Activated naive CD4-positive, alpha-beta T cell treated with anti-CD3 and anti-CD28 coated beads, Interleukin-2, amount 10 ng/mL, durations not matched to agents 7 days and 5 days (primary cell): ENCODE results near the gene AK4.
"Not testable (repeated sequence)": the region's sequence is repeated elsewhere in the genome, so short reads cannot be mapped to it uniquely, and the experiment has no call there.

Experiments used
- CTCF ChIA-PET: fragments of 350-600 bp; sonication (Branson Sonifier 250); formaldehyde crosslinking; loops from one replicate; lab custom pipeline; 2021; ENCODE audit warnings: antibody characterized with exemption; lab: Charles Lee
- DNase-seq: peaks from one replicate; pipeline ENCODE4 v3.0.0-alpha.2; 2020
- H3K27ac Mint-ChIP-seq: one replicate; pipeline ENCODE4 v1.8.0; 2021; ENCODE audit warnings: mild to moderate bottlenecking, moderate library complexity, mixed read lengths
- H3K27me3 Mint-ChIP-seq: one replicate; pipeline ENCODE4 v1.8.0; 2021; ENCODE audit warnings: mild to moderate bottlenecking, mixed read lengths
- H3K36me3 Mint-ChIP-seq: one replicate; pipeline ENCODE4 v1.8.0; 2021; ENCODE audit warnings: mixed read lengths
- H3K4me1 Mint-ChIP-seq: one replicate; pipeline ENCODE4 v1.8.0; 2021; ENCODE audit warnings: mixed read lengths
- H3K4me3 Mint-ChIP-seq: one replicate; pipeline ENCODE4 v1.8.0; 2021; ENCODE audit warnings: mild to moderate bottlenecking, moderate library complexity, mixed read lengths
- H3K9me3 Mint-ChIP-seq: one replicate; pipeline ENCODE4 v1.8.0; 2021; ENCODE audit warnings: mixed read lengths

Gene AK4

GRCh38 chr1:65225179-65225578 is 77.2 kb downstream of the AK4 start:
- Mint-ChIP-seq H3K4me3 (no peak overlapping the region), H3K4me1 (peaks cover 4% of the 10 kb centered on the region), H3K36me3 (peaks cover 20% of the 10 kb centered on the region), H3K27me3 (no peaks in the 10 kb centered on the region), H3K27ac (no peak overlapping the region), H3K9me3 (no peaks in the 10 kb centered on the region)
- CTCF ChIA-PET: interaction anchor here (0.9 kb wide), 1 partner anchor 463 kb away, joined by 3 read pairs; no protein-coding TSS in a partner anchor
- DNase-seq: no peak

GRCh38 chr1:65229201-65229600 is 81.2 kb downstream of the AK4 start:
- H3K4me1 Mint-ChIP-seq: peaks cover 16% of the 10 kb centered on the region
- no peaks in the 10 kb centered on the region for H3K9me3 Mint-ChIP-seq
- no peak overlapping the region for H3K4me3 Mint-ChIP-seq
- no peak for DNase-seq
- H3K27me3 Mint-ChIP-seq: no peaks in the 10 kb centered on the region
- peaks cover 13% of the 10 kb centered on the region for H3K36me3 Mint-ChIP-seq
- H3K27ac Mint-ChIP-seq: no peak overlapping the region
- CTCF ChIA-PET: interaction anchor here (0.6 to 0.9 kb wide), 3 partner anchors 14 to 458 kb away, joined by 3 to 4 read pairs (median 4); no protein-coding TSS in a partner anchor

GRCh38 chr1:65229754-65230339 is 81.8 kb downstream of the AK4 start:
- CTCF ChIA-PET: interaction anchor here (0.6 to 1.3 kb wide), 5 partner anchors 10 to 458 kb away, joined by 3 to 4 read pairs (median 3); no protein-coding TSS in a partner anchor
- Mint-ChIP-seq H3K9me3 (no peaks in the 10 kb centered on the region), H3K27ac (no peak overlapping the region), H3K4me3 (no peak overlapping the region), H3K36me3 (peaks cover 10% of the 10 kb centered on the region), H3K27me3 (no peaks in the 10 kb centered on the region), H3K4me1 (peaks cover 16% of the 10 kb centered on the region)
- DNase-seq: no peak

- H3K27ac Mint-ChIP-seq: no peak overlapping the region
- CTCF ChIA-PET: interaction anchor here (0.9 to 7.6 kb wide), 6 partner anchors 12 to 455 kb away, joined by 3 to 69 read pairs (median 4); no protein-coding TSS in a partner anchor
Observed at GRCh38 chr1:65230731-65231481, 82.9 kb downstream of the AK4 start.

GRCh38 chr1:65231718-65232330 is 83.8 kb downstream of the AK4 start:
- Mint-ChIP-seq H3K36me3 (peaks cover 1% of the 10 kb centered on the region), H3K27ac (no peak overlapping the region), H3K4me3 (no peak overlapping the region), H3K9me3 (no peaks in the 10 kb centered on the region), H3K4me1 (peaks cover 16% of the 10 kb centered on the region), H3K27me3 (peaks cover 9% of the 10 kb centered on the region)
- CTCF ChIA-PET: interaction anchor here (0.6 to 7.6 kb wide), 5 partner anchors 16 to 454 kb away, joined by 3 to 69 read pairs (median 5); no protein-coding TSS in a partner anchor
- no peak for DNase-seq

More at GRCh38 chr1:65230731-65231481, 82.9 kb downstream of the AK4 start:
- Mint-ChIP-seq H3K36me3 (peaks cover 3% of the 10 kb centered on the region), H3K4me1 (peaks cover 16% of the 10 kb centered on the region), H3K9me3 (no peaks in the 10 kb centered on the region), H3K27me3 (peaks cover 1% of the 10 kb centered on the region), H3K4me3 (no peak overlapping the region)
- DNase-seq: peak; percentile 34

GRCh38 chr1:65232461-65232990 is 84.5 kb downstream of the AK4 start:
- Mint-ChIP-seq H3K4me1 (peaks cover 16% of the 10 kb centered on the region), H3K27ac (no peak overlapping the region), H3K27me3 (peaks cover 12% of the 10 kb centered on the region), H3K36me3 (peaks cover 1% of the 10 kb centered on the region), H3K9me3 (no peaks in the 10 kb centered on the region), H3K4me3 (no peak overlapping the region)
- no peak for DNase-seq
- CTCF ChIA-PET: interaction anchor here (0.6 to 7.6 kb wide), 5 partner anchors 17 to 453 kb away, joined by 3 to 69 read pairs (median 5); no protein-coding TSS in a partner anchor

- CTCF ChIA-PET: interaction anchor here (0.9 to 7.6 kb wide), 3 partner anchors 21 to 452 kb away, joined by 5 to 69 read pairs (median 17); no protein-coding TSS in a partner anchor
- no peak for DNase-seq
- H3K27me3 Mint-ChIP-seq: peaks cover 12% of the 10 kb centered on the region
- H3K4me1 Mint-ChIP-seq: peaks cover 16% of the 10 kb centered on the region
- no peak overlapping the region for H3K4me3 Mint-ChIP-seq
- no peaks in the 10 kb centered on the region for H3K9me3 Mint-ChIP-seq
- H3K36me3 Mint-ChIP-seq: peaks cover 1% of the 10 kb centered on the region
- no peak overlapping the region for H3K27ac Mint-ChIP-seq
Observed at GRCh38 chr1:65233782-65234181, 85.8 kb downstream of the AK4 start.

- DNase-seq: no peak
- CTCF ChIA-PET: interaction anchor here (0.6 to 7.6 kb wide), 25 partner anchors 13 to 1271 kb away, joined by 3 to 69 read pairs (median 4); no protein-coding TSS in a partner anchor
- Mint-ChIP-seq H3K27ac (no peak overlapping the region), H3K4me3 (no peak overlapping the region), H3K4me1 (peaks cover 5% of the 10 kb centered on the region), H3K36me3 (no peaks in the 10 kb centered on the region), H3K9me3 (no peaks in the 10 kb centered on the region), H3K27me3 (peaks cover 19% of the 10 kb centered on the region)
Observed at GRCh38 chr1:65235867-65236805, 88.1 kb downstream of the AK4 start.

GRCh38 chr1:65237088-65237487 is 89.1 kb downstream of the AK4 start:
- not testable (repeated sequence) for H3K36me3 Mint-ChIP-seq, H3K4me1 Mint-ChIP-seq, H3K4me3 Mint-ChIP-seq, DNase-seq, H3K9me3 Mint-ChIP-seq, H3K27ac Mint-ChIP-seq
- peaks cover 19% of the 10 kb centered on the region for H3K27me3 Mint-ChIP-seq
- CTCF ChIA-PET: interaction anchor here (0.7 to 7.6 kb wide), 12 partner anchors 12 to 1006 kb away, joined by 3 to 69 read pairs (median 4); no protein-coding TSS in a partner anchor

GRCh38 chr1:65237503-65237902 is 89.5 kb downstream of the AK4 start:
- CTCF ChIA-PET: interaction anchor here (1.2 to 7.6 kb wide), 5 partner anchors 175 to 448 kb away, joined by 3 to 69 read pairs (median 6); no protein-coding TSS in a partner anchor
- Mint-ChIP-seq H3K9me3 (no peaks in the 10 kb centered on the region), H3K27me3 (peaks cover 19% of the 10 kb centered on the region), H3K27ac (no peak overlapping the region), H3K4me3 (no peak overlapping the region), H3K4me1 (no peaks in the 10 kb centered on the region), H3K36me3 (no peaks in the 10 kb centered on the region)
- no peak for DNase-seq

GRCh38 chr1:65238010-65238409 is 90.0 kb downstream of the AK4 start:
- Mint-ChIP-seq H3K9me3 (no peaks in the 10 kb centered on the region), H3K27ac (no peak overlapping the region), H3K36me3 (no peaks in the 10 kb centered on the region), H3K4me3 (no peak overlapping the region), H3K4me1 (no peaks in the 10 kb centered on the region), H3K27me3 (peaks cover 19% of the 10 kb centered on the region)
- DNase-seq: no peak
- CTCF ChIA-PET: interaction anchor here (1.2 to 7.6 kb wide), 3 partner anchors 176 to 447 kb away, joined by 3 to 69 read pairs (median 42); no protein-coding TSS in a partner anchor

- Mint-ChIP-seq H3K9me3 (no peaks in the 10 kb centered on the region), H3K36me3 (no peaks in the 10 kb centered on the region), H3K27ac (no peak overlapping the region), H3K27me3 (peaks cover 23% of the 10 kb centered on the region), H3K4me3 (no peak overlapping the region), H3K4me1 (no peaks in the 10 kb centered on the region)
- DNase-seq: no peak
- CTCF ChIA-PET: no interaction called here
Observed at GRCh38 chr1:65243491-65243890, 95.5 kb downstream of the AK4 start.

- Mint-ChIP-seq H3K9me3 (no peaks in the 10 kb centered on the region), H3K36me3 (no peaks in the 10 kb centered on the region), H3K4me1 (no peaks in the 10 kb centered on the region), H3K4me3 (no peak overlapping the region), H3K27ac (no peak overlapping the region), H3K27me3 (peaks cover 28% of the 10 kb centered on the region)
- DNase-seq: no peak
- CTCF ChIA-PET: no interaction called here
Observed at GRCh38 chr1:65245295-65245694, 97.3 kb downstream of the AK4 start.
